ENCODE measurements around the gene CASP4.

DNA sequence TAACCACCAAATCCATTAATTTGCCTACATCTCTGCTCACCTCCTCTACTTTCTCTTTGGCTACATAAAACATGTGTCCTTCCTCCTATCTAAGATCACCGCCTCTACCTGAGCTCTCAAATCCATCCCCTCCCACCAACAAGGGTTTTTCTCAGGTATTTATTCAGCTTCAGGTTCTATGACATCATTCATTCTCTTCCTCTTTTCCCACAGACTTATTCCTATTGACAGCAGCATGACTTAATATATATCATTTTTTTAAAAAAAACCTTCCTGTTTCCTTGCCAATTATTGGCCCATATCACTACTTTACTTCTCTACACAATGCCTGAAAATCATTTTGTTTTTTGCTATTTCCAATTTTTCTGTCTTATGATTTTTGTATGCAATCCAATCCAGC lies 74.5 kb downstream of the CASP4 start:
- TF ChIP-seq, protein P1, sequence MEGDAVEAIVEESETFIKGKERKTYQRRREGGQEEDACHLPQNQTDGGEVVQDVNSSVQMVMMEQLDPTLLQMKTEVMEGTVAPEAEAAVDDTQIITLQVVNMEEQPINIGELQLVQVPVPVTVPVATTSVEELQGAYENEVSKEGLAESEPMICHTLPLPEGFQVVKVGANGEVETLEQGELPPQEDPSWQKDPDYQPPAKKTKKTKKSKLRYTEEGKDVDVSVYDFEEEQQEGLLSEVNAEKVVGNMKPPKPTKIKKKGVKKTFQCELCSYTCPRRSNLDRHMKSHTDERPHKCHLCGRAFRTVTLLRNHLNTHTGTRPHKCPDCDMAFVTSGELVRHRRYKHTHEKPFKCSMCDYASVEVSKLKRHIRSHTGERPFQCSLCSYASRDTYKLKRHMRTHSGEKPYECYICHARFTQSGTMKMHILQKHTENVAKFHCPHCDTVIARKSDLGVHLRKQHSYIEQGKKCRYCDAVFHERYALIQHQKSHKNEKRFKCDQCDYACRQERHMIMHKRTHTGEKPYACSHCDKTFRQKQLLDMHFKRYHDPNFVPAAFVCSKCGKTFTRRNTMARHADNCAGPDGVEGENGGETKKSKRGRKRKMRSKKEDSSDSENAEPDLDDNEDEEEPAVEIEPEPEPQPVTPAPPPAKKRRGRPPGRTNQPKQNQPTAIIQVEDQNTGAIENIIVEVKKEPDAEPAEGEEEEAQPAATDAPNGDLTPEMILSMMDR (conservative IDR thresholded peaks at IDR 0.05; ENCODE audit: low read length), result no peak
- TF ChIP-seq EZH2phosphoT487 (IDR thresholded peaks at IDR 0.05; ENCODE audit: borderline replicate concordance), result no peak

Measured in Loucy (cell line).